Breast epithelium (tissue), 4 donors: ENCODE measurements around the gene ADAMTS2. TPM values are rescaled to one million over a fixed set of nuclear protein-coding genes. Genes with fewer than 3 reads are reported as not detected.
A peak's percentile ranks its signal among the peaks of the same experiment; 100 is the strongest.

Experiments
- DNase-seq, 2 donors: peaks; one replicate each; pipeline ENCODE4 v3.0.0-alpha.2; 2019; ENCODE audit warnings: low spot score in 2 of 2
- H3K27ac ChIP-seq, 2 donors: fragments of 200-600 bp; sonication (generic) in 1 of 2; one replicate each; pipeline ENCODE4 v1.5.1; 2016 to 2019; ENCODE audit warnings: mild to moderate bottlenecking in 1 of 2
- H3K27me3 ChIP-seq, 2 donors: fragments of 200-600 bp; sonication (generic) in 1 of 2; one replicate each; pipeline versions ENCODE4 v1.5.1 to v1.6.0; 2017 to 2019; ENCODE audit warnings: control low read depth in 1 of 2, mild to moderate bottlenecking in 1 of 2
- H3K36me3 ChIP-seq: fragments of 200-600 bp; one replicate; pipeline ENCODE4 v1.5.1; 2019
- H3K4me1 ChIP-seq, 2 donors: fragments of 200-600 bp; sonication (generic); one replicate each; pipeline ENCODE4 v1.5.1; 2016 to 2019; ENCODE audit warnings: control low read depth in 1 of 2
- H3K4me3 ChIP-seq, 3 donors: fragments of 200-600 bp; sonication (generic); 1 replicate in 2 of 3; 2 replicates in 1 of 3; pipeline ENCODE4 v1.5.1; 2016 to 2019; ENCODE audit warnings: mild to moderate bottlenecking in 3 of 3, moderate library complexity in 2 of 3
- H3K9me3 ChIP-seq, 2 donors: fragments of 200-600 bp; sonication (generic) in 1 of 2; one replicate each; pipeline ENCODE4 v1.5.1; 2016 to 2019; ENCODE audit warnings: control low read depth in 1 of 2
- POLR2A ChIP-seq: fragments of 450-650 bp; IDR thresholded peaks from one replicate; pipeline ENCODE4 v1.6.1; 2016; ENCODE audit warnings: antibody characterized with exemption, mild to moderate bottlenecking, moderate library complexity
- POLR2AphosphoS5 ChIP-seq, 3 donors: sonication (generic); formaldehyde crosslinking; IDR thresholded peaks; one replicate each; pipeline ENCODE4 v1.6.1; 2017; ENCODE audit warnings: antibody characterized with exemption in 3 of 3
- intact Hi-C: fragments of 100-400 bp; cut with DNase I; formaldehyde crosslinking; loops from one replicate; pipeline ENCODE4 v1.15.1; 2023; ENCODE audit warnings: low total_unique reads
- total RNA-seq, 3 donors: library from RNA; depleted of rRNA; stranded (reverse); fragments of >200 nt; gene quantifications; one replicate each; pipeline ENCODE4 v1.1.0, GENCODE V29; 2016
- TF ChIP-seq, protein P1 (sequence below), 3 donors: fragments of 450-650 bp; IDR thresholded peaks; one replicate each; pipeline ENCODE4 v1.5.1; 2016 to 2017; ENCODE audit warnings: antibody characterized with exemption in 3 of 3, mild to moderate bottlenecking in 3 of 3, moderate library complexity in 3 of 3

Gene ADAMTS2
- total RNA-seq, 3 donors from 2014 or later, result 11.3 to 51.8 (median 19.7) TPM

DNA sequence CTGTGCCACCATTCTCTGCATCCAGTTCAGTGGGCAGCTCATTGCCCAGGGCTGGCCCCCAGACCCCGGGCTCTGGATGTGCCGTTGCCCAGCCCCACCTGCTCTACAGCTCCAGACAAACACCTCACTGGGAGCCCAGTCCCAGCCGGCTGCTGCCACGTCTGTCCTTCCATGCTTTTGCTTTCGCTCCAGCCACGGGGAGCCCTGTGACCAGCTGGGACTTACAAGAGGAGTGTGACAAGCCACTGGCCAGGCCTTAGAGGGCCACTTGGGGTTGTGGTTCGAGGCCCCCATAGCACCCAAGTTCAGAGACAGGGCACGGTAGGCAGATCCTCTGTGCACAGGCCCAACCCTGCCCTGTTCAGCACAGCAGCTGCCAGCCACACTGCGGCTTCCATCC lies 142.0 kb downstream of the ADAMTS2 start:
- H3K4me3 ChIP-seq, result no peak overlapping the region
- TF ChIP-seq, protein P1, sequence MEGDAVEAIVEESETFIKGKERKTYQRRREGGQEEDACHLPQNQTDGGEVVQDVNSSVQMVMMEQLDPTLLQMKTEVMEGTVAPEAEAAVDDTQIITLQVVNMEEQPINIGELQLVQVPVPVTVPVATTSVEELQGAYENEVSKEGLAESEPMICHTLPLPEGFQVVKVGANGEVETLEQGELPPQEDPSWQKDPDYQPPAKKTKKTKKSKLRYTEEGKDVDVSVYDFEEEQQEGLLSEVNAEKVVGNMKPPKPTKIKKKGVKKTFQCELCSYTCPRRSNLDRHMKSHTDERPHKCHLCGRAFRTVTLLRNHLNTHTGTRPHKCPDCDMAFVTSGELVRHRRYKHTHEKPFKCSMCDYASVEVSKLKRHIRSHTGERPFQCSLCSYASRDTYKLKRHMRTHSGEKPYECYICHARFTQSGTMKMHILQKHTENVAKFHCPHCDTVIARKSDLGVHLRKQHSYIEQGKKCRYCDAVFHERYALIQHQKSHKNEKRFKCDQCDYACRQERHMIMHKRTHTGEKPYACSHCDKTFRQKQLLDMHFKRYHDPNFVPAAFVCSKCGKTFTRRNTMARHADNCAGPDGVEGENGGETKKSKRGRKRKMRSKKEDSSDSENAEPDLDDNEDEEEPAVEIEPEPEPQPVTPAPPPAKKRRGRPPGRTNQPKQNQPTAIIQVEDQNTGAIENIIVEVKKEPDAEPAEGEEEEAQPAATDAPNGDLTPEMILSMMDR (IDR thresholded peaks at IDR 0.05), result no peak
- TF ChIP-seq POLR2A, result no peak
- TF ChIP-seq POLR2AphosphoS5 (IDR thresholded peaks at IDR 0.05), result no peak
- no peak for DNase-seq
- no peaks in the 10 kb centered on the region for H3K27me3 ChIP-seq
- no peaks in the 10 kb centered on the region for H3K4me1 ChIP-seq
- no peaks in the 10 kb centered on the region for H3K36me3 ChIP-seq
- H3K27ac ChIP-seq, result no peak overlapping the region
- intact Hi-C loops, result no loop called here
- no peaks in the 10 kb centered on the region for H3K9me3 ChIP-seq

GRCh38 chr5:179201986-179202385 lies 143.3 kb downstream of the ADAMTS2 start:
- Histone ChIP-seq H3K27ac (no peak overlapping the region), H3K4me1 (no peaks in the 10 kb centered on the region), H3K4me3 (no peak overlapping the region), H3K27me3 (no peaks in the 10 kb centered on the region), H3K9me3 (no peaks in the 10 kb centered on the region), H3K36me3 (no peaks in the 10 kb centered on the region)
- intact Hi-C loops, result loop anchor here (1.0 kb wide), 1 partner anchor 21 kb away; no protein-coding TSS in a partner anchor
- no peak for DNase-seq
- TF ChIP-seq POLR2A (no peak), POLR2AphosphoS5 (IDR thresholded peaks at IDR 0.05) (no peak)
- TF ChIP-seq, protein P1 (IDR thresholded peaks at IDR 0.05), result no peak

GRCh38 chr5:179199246-179199645 lies 146.0 kb downstream of the ADAMTS2 start:
- Histone ChIP-seq H3K27me3 (no peaks in the 10 kb centered on the region), H3K9me3 (no peaks in the 10 kb centered on the region), H3K27ac (peak overlapping the region; percentile 7 to 52), H3K4me3 (no peak overlapping the region), H3K36me3 (no peaks in the 10 kb centered on the region), H3K4me1 (no peaks in the 10 kb centered on the region)
- TF ChIP-seq, protein P1 (IDR thresholded peaks at IDR 0.05), result no peak
- TF ChIP-seq POLR2A (no peak), POLR2AphosphoS5 (IDR thresholded peaks at IDR 0.05) (no peak)
- intact Hi-C loops, result no loop called here
- no peak for DNase-seq

DNA sequence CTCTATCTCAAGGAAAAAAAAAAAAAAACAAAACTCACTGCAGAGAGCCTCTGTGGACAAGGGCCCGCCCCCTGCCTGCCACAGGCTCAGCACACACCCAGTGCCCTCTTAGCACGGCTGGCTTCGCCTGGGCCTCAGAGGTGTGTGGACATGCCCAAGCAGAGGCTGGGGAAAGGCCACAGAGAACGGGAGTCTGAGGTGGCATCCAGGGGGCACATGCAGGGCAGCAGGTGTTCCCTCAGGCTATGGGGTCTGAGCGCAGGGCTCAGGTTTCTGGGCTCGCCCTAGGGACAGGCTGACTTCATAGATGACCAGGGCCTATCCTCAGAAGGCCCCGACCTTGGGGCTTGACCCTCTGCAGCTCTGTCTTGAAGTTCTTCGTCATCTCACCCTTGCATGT lies 146.4 kb downstream of the ADAMTS2 start:
- no peak overlapping the region for H3K4me3 ChIP-seq
- intact Hi-C loops, result no loop called here
- no peaks in the 10 kb centered on the region for H3K4me1 ChIP-seq
- H3K9me3 ChIP-seq, result no peaks in the 10 kb centered on the region
- DNase-seq, result no peak
- H3K36me3 ChIP-seq, result no peaks in the 10 kb centered on the region
- TF ChIP-seq POLR2AphosphoS5 (IDR thresholded peaks at IDR 0.05) (no peak), POLR2A (no peak)
- TF ChIP-seq, protein P1 (IDR thresholded peaks at IDR 0.05), result no peak
- H3K27me3 ChIP-seq, result no peaks in the 10 kb centered on the region
- peak overlapping the region; percentile 7 to 52 for H3K27ac ChIP-seq

DNA sequence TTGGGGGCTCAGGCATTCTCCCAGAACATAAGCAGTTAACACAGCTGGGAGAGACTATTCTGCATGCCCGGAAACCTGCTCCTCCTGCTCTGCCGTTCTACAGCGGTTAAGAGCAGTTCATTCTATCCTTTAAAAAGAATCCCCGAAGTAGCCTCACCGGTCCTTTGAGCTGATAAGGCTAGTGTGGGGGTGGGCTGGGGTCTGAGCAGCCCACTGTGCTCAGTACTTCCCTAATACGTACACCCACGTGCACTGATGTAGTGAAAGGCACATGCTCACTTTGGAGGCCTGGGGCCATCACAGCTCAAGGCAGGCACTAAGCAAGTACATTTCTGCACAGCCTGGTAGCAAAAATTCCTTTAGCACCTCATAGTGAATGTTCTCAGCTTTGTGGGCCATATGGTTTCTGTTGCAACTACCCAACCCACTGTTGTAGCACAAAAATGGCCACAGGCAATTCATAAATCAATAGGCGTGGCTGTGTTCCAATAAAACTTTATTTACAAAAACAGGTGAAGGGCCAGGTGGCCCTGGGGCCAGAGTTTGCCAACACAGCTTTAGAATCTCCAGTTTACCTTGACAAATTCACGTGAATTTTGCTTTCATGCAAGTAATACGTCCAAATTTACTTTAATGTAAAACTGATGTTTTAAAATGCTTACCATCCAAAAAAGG lies 148.7 kb downstream of the ADAMTS2 start:
- no peaks in the 10 kb centered on the region for H3K27me3 ChIP-seq
- no peak overlapping the region for H3K4me3 ChIP-seq
- no peak for DNase-seq
- H3K36me3 ChIP-seq, result no peaks in the 10 kb centered on the region
- H3K27ac ChIP-seq, result peak overlapping the region in 1 of 2 donors; percentile 38
- H3K9me3 ChIP-seq, result no peaks in the 10 kb centered on the region
- no peaks in the 10 kb centered on the region for H3K4me1 ChIP-seq
- intact Hi-C loops, result no loop called here
- no peak for TF ChIP-seq POLR2A
- no peak for TF ChIP-seq POLR2AphosphoS5 (IDR thresholded peaks at IDR 0.05)
- TF ChIP-seq, protein P1 (IDR thresholded peaks at IDR 0.05), result no peak
